Activated B cell treated with CpG ODN at 0.5 μM for 24 hours (primary cell): ENCODE measurements around the gene RMND5A. TPM values are rescaled to one million over a fixed set of nuclear protein-coding genes. Genes with fewer than 3 reads are reported as not detected.

ENCODE experiments used
- ATAC-seq: fragments of 200-7000 bp; cut with Tn5 transposase; one replicate; pipeline ENCODE4 v1.10.0; 2021; ENCODE audit warnings: low read depth, mild to moderate bottlenecking, moderate library complexity
- CTCF ChIA-PET: fragments of 350-600 bp; sonication (Branson Sonifier 250); formaldehyde crosslinking; loops from one replicate; lab custom pipeline; 2021; ENCODE audit warnings: antibody characterized with exemption; lab: Charles Lee
- POLR2A ChIA-PET: fragments of 350-600 bp; sonication (Branson Sonifier 250); formaldehyde crosslinking; loops from one replicate; lab custom pipeline; 2021; ENCODE audit warnings: antibody characterized with exemption; lab: Charles Lee
- DNase-seq: peaks from one replicate; pipeline ENCODE4 v3.0.0; 2022
- H3K27ac Mint-ChIP-seq: one replicate; pipeline ENCODE4 v1.8.0; 2020; ENCODE audit warnings: mixed read lengths
- H3K27me3 Mint-ChIP-seq: one replicate; pipeline ENCODE4 v1.8.0; 2021; ENCODE audit warnings: mixed read lengths
- H3K36me3 Mint-ChIP-seq: one replicate; pipeline ENCODE4 v1.8.0; 2021; ENCODE audit warnings: low read depth, mixed read lengths
- H3K4me1 Mint-ChIP-seq: one replicate; pipeline ENCODE4 v1.8.0; 2021; ENCODE audit warnings: mixed read lengths
- H3K4me3 Mint-ChIP-seq: one replicate; pipeline ENCODE4 v1.8.0; 2020; ENCODE audit warnings: mild to moderate bottlenecking, mixed read lengths
- H3K9me3 Mint-ChIP-seq: one replicate; pipeline ENCODE4 v1.8.0; 2020; ENCODE audit warnings: mixed read lengths
- CTCF ChIP-seq: fragments of 200-600 bp; IDR thresholded peaks from one replicate; pipeline ENCODE4 v1.8.0; 2022; ENCODE audit warnings: antibody characterized with exemption, mild to moderate bottlenecking
- intact Hi-C: fragments of 100-400 bp; cut with micrococcal nuclease; formaldehyde crosslinking; loops from one replicate; pipeline ENCODE4 v1.15.1; 2024
- total RNA-seq: library from RNA; stranded (reverse); gene quantifications from 2 replicates; pipeline ENCODE4 v1.2.3, GENCODE V29; 2022

Gene RMND5A
- total RNA-seq, 1 donor from 2014 or later, result 26.9 TPM

GRCh38 chr2:86686460-86686859, 33.6 kb upstream of the RMND5A start:
- no peaks in the 10 kb centered on the region for H3K4me1 Mint-ChIP-seq
- intact Hi-C loops, result no loop called here

GRCh38 chr2:86686905-86687304, 33.2 kb upstream of the RMND5A start:
- CTCF ChIA-PET, result no interaction called here
- intact Hi-C loops, result no loop called here

More at GRCh38 chr2:86686460-86686859, 33.6 kb upstream of the RMND5A start:
- ChIA-PET CTCF (no interaction called here), POLR2A (no interaction called here)
- Mint-ChIP-seq H3K27ac (no peak overlapping the region), H3K9me3 (no peaks in the 10 kb centered on the region), H3K4me3 (no peak overlapping the region), H3K27me3 (no peaks in the 10 kb centered on the region), H3K36me3 (no peaks in the 10 kb centered on the region)
- no peak for TF ChIP-seq CTCF
- DNase-seq (no peak), ATAC-seq (no peak)

GRCh38 chr2:86695053-86695691, 24.9 kb upstream of the RMND5A start:
- no peak for DNase-seq
- peaks cover 9% of the 10 kb centered on the region for H3K36me3 Mint-ChIP-seq
- H3K27ac Mint-ChIP-seq, result no peak overlapping the region
- H3K9me3 Mint-ChIP-seq, result peaks cover 15% of the 10 kb centered on the region
- TF ChIP-seq CTCF, result no peak
- no peaks in the 10 kb centered on the region for H3K27me3 Mint-ChIP-seq
- intact Hi-C loops, result no loop called here
- no peak for ATAC-seq
- no peak overlapping the region for H3K4me3 Mint-ChIP-seq
- H3K4me1 Mint-ChIP-seq, result peaks cover 6% of the 10 kb centered on the region
- ChIA-PET POLR2A (no interaction called here), CTCF (no interaction called here)

More at GRCh38 chr2:86686905-86687304, 33.2 kb upstream of the RMND5A start:
- POLR2A ChIA-PET, result no interaction called here
- H3K4me1 Mint-ChIP-seq, result no peaks in the 10 kb centered on the region
- no peak for TF ChIP-seq CTCF
- no peaks in the 10 kb centered on the region for H3K27me3 Mint-ChIP-seq
- DNase-seq (no peak), ATAC-seq (no peak)
- no peak overlapping the region for H3K4me3 Mint-ChIP-seq
- H3K36me3 Mint-ChIP-seq, result no peaks in the 10 kb centered on the region
- H3K9me3 Mint-ChIP-seq, result no peaks in the 10 kb centered on the region
- no peak overlapping the region for H3K27ac Mint-ChIP-seq

GRCh38 chr2:86697551-86698104, 22.5 kb upstream of the RMND5A start:
- ChIA-PET POLR2A (no interaction called here), CTCF (no interaction called here)
- DNase-seq (no peak), ATAC-seq (no peak)
- Mint-ChIP-seq H3K27ac (no peak overlapping the region), H3K9me3 (peaks cover 15% of the 10 kb centered on the region), H3K36me3 (peaks cover 9% of the 10 kb centered on the region), H3K27me3 (no peaks in the 10 kb centered on the region), H3K4me3 (no peak overlapping the region), H3K4me1 (peaks cover 6% of the 10 kb centered on the region)
- intact Hi-C loops, result no loop called here
- TF ChIP-seq CTCF, result no peak

- intact Hi-C loops, result no loop called here
- no peaks in the 10 kb centered on the region for H3K27me3 Mint-ChIP-seq
- DNase-seq (no peak), ATAC-seq (no peak)
- TF ChIP-seq CTCF, result no peak
- ChIA-PET POLR2A (no interaction called here), CTCF (no interaction called here)
- H3K4me1 Mint-ChIP-seq, result peaks cover 6% of the 10 kb centered on the region
- H3K4me3 Mint-ChIP-seq, result no peak overlapping the region
- H3K36me3 Mint-ChIP-seq, result no peaks in the 10 kb centered on the region
- H3K9me3 Mint-ChIP-seq, result peaks cover 2% of the 10 kb centered on the region
- H3K27ac Mint-ChIP-seq, result no peak overlapping the region
Observed at GRCh38 chr2:86700690-86701089, 19.4 kb upstream of the RMND5A start.
